HepG2 (cell line): ENCODE measurements around the gene RBP5. TPM values are rescaled to one million over a fixed set of nuclear protein-coding genes. Genes with fewer than 3 reads are reported as not detected.
A peak's percentile ranks its signal among the peaks of the same experiment; 100 is the strongest.

Experiments
- BHLHE40 ChIP-seq: IDR thresholded peaks from 2 replicates; pipeline ENCODE4 v1.6.1; 2011; ENCODE audit warnings: low read length, improper control_type of control experiment
- FOXO1 ChIP-seq: sonication (generic); formaldehyde crosslinking; IDR thresholded peaks from 2 replicates; pipeline ENCODE4 v1.4.0; 2020; ENCODE audit warnings: missing genetic modification reagents
- NCOA5 ChIP-seq: sonication (generic); formaldehyde crosslinking; IDR thresholded peaks from 2 replicates; pipeline ENCODE4 v1.4.0; 2020; ENCODE audit warnings: missing genetic modification reagents
- ZFP90 ChIP-seq: sonication (generic); formaldehyde crosslinking; IDR thresholded peaks from 2 replicates; pipeline ENCODE4 v1.8.0; 2022; ENCODE audit warnings: missing genetic modification reagents, mild to moderate bottlenecking, inconsistent platforms, borderline replicate concordance
- ZNF124 ChIP-seq: sonication (generic); formaldehyde crosslinking; IDR thresholded peaks from 2 replicates; pipeline ENCODE4 v1.4.0; 2020; ENCODE audit warnings: missing genetic modification reagents
- ZNF382 ChIP-seq: sonication (generic); formaldehyde crosslinking; IDR thresholded peaks from 2 replicates; pipeline ENCODE4 v1.5.0; 2020; ENCODE audit warnings: missing genetic modification reagents, mild to moderate bottlenecking, borderline replicate concordance
- ZNF766 ChIP-seq: sonication (generic); formaldehyde crosslinking; IDR thresholded peaks from 2 replicates; pipeline ENCODE4 v1.5.0; 2020; ENCODE audit warnings: missing genetic modification reagents, borderline replicate concordance
- ZNF891 ChIP-seq: sonication (generic); formaldehyde crosslinking; IDR thresholded peaks from 2 replicates; pipeline ENCODE4 v1.5.0; 2020; ENCODE audit warnings: mild to moderate bottlenecking, missing genetic modification reagents
- polyA plus RNA-seq, 8 experiments: library from polyadenylated mRNA; depleted of rRNA in 3 of 8; stranded (reverse) in 7 of 8; unstranded in 1 of 8; fragments of >200 nt; fragmentation: Illumina TruSeq in 4 of 8; extraction: Trizol in 4 of 8; gene quantifications; 2 replicates each; pipeline versions ENCODE4 v1.2.1 to v1.2.3, GENCODE V29; 2011 to 2016; ENCODE audit warnings: low read depth in 4 of 8, missing spikeins in 1 of 8, mixed read lengths in 1 of 8; ENCODE audit not compliant: insufficient read depth in 1 of 8
- total RNA-seq, 5 experiments: library from RNA; depleted of rRNA; stranded (reverse); fragments of >200 nt; fragmentation: Illumina TruSeq; extraction: Trizol; gene quantifications; 2 replicates each; pipeline ENCODE4 v1.2.3, GENCODE V29; 2016; ENCODE audit warnings: low read depth in 1 of 5
- TF ChIP-seq, protein P1 (sequence below): sonication (generic); formaldehyde crosslinking; IDR thresholded peaks from 2 replicates; pipeline ENCODE4 v1.4.0; 2020; ENCODE audit warnings: missing genetic modification reagents
- TF ChIP-seq, protein P2 (sequence below): sonication (generic); formaldehyde crosslinking; IDR thresholded peaks from 2 replicates; pipeline ENCODE4 v1.4.0; 2020; ENCODE audit warnings: missing genetic modification reagents
- TF ChIP-seq, protein P3 (sequence below): sonication (generic); formaldehyde crosslinking; IDR thresholded peaks from 2 replicates; pipeline ENCODE4 v1.4.0; 2020; ENCODE audit warnings: mild to moderate bottlenecking, missing genetic modification reagents
- TF ChIP-seq, protein P4 (sequence below): sonication (generic); formaldehyde crosslinking; IDR thresholded peaks from 2 replicates; pipeline ENCODE4 v1.4.0; 2020; ENCODE audit warnings: mild to moderate bottlenecking, missing genetic modification reagents
- TF ChIP-seq, protein P5 (sequence below): IDR thresholded peaks from 2 replicates; pipeline ENCODE4 v1.6.1; 2016; ENCODE audit warnings: low read depth, borderline replicate concordance

Gene RBP5
- total and polyA plus RNA-seq, 2 of the 13 experiments (the other 11 are each of a cell fraction or from before 2014, with no cell fraction given): 13.8 to 19.8 TPM

DNA sequence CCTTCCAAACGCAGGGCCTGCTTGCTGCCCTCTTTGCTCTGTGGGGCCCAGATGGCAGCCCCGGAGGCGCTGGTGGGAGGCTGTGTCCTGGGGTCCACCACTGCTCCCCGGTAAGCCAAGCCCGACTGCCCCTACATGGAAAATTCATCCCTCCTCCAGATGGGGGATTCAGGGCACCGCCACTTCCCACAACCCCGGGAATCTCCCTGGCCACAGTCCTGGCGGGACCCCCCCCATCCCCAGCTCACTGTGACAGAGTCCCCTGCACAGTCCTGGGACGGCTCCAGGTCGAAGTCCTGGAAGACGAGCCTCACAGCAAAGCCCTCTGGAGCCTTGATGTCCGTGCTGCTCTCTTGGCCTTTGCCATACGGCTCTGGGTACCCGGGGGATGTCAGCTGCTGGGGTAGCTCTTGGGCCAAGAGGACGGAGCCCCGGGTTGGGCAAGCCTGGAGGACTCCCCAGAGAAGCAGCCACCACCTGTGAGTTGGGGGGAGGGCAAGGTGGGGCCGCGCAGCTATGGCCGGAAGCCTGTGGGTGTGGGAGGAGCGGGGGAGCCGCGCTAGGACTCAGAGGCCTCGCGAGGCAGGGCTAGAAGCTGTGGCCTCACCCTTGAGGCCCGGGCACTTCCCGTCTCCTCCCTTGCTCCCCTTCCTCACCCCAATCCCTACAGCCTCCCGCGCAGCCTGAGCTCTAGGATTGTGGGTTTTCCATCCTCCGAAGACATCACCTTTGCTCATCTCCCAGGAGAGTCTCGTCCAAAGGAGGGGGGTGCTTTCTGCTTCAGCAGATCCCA lies 20.5 kb downstream of the RBP5 start (continued):
- TF ChIP-seq, protein P1, sequence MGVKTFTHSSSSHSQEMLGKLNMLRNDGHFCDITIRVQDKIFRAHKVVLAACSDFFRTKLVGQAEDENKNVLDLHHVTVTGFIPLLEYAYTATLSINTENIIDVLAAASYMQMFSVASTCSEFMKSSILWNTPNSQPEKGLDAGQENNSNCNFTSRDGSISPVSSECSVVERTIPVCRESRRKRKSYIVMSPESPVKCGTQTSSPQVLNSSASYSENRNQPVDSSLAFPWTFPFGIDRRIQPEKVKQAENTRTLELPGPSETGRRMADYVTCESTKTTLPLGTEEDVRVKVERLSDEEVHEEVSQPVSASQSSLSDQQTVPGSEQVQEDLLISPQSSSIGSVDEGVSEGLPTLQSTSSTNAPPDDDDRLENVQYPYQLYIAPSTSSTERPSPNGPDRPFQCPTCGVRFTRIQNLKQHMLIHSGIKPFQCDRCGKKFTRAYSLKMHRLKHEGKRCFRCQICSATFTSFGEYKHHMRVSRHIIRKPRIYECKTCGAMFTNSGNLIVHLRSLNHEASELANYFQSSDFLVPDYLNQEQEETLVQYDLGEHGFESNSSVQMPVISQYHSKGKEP (CRISPR knock-in tag): no peak
- TF ChIP-seq ZNF766 (CRISPR knock-in tag): peak; percentile 78; the same call in 1 of the 2 replicates
- no peak; the same call in 1 of the 2 replicates for TF ChIP-seq ZNF124 (CRISPR knock-in tag)
- TF ChIP-seq, protein P2, sequence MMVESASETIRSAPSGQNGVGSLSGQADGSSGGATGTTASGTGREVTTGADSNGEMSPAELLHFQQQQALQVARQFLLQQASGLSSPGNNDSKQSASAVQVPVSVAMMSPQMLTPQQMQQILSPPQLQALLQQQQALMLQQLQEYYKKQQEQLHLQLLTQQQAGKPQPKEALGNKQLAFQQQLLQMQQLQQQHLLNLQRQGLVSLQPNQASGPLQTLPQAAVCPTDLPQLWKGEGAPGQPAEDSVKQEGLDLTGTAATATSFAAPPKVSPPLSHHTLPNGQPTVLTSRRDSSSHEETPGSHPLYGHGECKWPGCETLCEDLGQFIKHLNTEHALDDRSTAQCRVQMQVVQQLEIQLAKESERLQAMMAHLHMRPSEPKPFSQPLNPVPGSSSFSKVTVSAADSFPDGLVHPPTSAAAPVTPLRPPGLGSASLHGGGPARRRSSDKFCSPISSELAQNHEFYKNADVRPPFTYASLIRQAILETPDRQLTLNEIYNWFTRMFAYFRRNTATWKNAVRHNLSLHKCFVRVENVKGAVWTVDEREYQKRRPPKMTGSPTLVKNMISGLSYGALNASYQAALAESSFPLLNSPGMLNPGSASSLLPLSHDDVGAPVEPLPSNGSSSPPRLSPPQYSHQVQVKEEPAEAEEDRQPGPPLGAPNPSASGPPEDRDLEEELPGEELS (CRISPR knock-in tag): peak; percentile 43; the same call in 1 of the 2 replicates
- TF ChIP-seq, protein P3, sequence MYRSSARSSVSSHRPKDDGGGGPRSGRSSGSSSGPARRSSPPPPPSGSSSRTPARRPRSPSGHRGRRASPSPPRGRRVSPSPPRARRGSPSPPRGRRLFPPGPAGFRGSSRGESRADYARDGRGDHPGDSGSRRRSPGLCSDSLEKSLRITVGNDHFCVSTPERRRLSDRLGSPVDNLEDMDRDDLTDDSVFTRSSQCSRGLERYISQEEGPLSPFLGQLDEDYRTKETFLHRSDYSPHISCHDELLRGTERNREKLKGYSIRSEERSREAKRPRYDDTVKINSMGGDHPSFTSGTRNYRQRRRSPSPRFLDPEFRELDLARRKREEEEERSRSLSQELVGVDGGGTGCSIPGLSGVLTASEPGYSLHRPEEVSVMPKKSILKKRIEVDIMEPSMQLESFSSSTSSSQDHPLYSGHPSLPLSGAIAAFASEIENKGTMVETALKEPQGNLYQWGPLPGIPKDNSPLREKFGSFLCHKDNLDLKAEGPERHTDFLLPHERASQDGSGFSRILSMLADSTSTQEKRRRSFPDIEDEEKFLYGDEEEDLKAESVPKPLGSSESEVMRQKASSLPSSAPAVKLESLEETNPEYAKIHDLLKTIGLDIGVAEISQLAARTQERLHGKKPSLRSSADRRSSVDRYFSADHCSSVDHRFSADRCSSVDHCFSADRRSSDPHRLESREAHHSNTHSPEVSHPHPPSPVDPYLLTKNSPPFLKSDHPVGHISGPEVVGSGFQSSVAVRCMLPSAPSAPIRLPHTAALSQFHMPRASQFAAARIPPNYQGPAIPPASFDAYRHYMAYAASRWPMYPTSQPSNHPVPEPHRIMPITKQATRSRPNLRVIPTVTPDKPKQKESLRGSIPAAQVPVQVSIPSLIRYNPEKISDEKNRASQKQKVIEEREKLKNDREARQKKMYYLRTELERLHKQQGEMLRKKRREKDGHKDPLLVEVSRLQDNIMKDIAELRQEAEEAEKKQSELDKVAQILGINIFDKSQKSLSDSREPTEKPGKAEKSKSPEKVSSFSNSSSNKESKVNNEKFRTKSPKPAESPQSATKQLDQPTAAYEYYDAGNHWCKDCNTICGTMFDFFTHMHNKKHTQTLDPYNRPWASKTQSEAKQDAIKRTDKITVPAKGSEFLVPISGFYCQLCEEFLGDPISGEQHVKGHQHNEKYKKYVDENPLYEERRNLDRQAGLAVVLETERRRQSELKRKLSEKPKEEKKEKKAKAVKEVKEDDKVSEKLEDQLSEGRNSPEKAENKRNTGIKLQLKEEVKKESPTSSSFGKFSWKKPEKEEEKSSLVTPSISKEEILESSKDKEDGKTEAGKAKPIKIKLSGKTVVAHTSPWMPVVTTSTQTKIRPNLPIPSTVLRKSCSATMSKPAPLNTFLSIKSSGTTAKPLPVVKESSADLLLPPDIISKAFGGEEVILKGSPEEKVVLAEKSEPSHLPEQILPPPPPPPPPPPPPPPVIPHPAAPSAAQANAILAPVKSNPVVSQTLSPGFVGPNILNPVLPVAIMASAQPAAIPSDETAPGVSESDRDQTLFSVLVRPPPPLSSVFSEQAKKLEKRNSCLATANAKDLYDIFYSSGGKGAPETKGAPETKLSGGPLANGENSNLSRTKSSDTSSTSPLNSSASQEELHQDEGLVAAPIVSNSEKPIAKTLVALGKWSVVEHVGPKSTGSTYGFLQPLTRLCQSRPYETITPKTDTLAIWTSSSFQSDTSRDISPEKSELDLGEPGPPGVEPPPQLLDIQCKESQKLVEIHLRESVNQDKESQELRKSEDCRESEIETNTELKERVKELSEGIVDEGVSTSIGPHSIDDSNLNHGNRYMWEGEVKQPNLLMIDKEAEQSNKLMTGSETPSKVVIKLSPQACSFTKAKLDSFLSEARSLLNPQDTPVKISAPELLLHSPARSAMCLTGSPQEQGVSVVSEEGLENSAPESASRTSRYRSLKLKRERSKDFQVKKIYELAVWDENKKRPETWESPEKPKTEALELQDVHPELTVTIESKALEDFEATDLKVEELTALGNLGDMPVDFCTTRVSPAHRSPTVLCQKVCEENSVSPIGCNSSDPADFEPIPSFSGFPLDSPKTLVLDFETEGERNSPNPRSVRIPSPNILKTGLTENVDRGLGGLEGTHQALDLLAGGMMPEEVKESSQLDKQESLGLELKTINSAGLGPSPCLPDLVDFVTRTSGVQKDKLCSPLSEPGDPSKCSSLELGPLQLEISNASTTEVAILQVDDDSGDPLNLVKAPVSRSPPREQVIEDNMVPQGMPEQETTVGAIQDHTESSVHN: 0 out of 2 replicates have a peak, but pooled peaks have one; percentile 36
- TF ChIP-seq, protein P4, sequence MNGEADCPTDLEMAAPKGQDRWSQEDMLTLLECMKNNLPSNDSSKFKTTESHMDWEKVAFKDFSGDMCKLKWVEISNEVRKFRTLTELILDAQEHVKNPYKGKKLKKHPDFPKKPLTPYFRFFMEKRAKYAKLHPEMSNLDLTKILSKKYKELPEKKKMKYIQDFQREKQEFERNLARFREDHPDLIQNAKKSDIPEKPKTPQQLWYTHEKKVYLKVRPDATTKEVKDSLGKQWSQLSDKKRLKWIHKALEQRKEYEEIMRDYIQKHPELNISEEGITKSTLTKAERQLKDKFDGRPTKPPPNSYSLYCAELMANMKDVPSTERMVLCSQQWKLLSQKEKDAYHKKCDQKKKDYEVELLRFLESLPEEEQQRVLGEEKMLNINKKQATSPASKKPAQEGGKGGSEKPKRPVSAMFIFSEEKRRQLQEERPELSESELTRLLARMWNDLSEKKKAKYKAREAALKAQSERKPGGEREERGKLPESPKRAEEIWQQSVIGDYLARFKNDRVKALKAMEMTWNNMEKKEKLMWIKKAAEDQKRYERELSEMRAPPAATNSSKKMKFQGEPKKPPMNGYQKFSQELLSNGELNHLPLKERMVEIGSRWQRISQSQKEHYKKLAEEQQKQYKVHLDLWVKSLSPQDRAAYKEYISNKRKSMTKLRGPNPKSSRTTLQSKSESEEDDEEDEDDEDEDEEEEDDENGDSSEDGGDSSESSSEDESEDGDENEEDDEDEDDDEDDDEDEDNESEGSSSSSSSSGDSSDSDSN (CRISPR knock-in tag): peak; percentile 85
- TF ChIP-seq ZNF891 (CRISPR knock-in tag): peak; percentile 93
- no peak; the same call in none of the 2 replicates for TF ChIP-seq FOXO1 (CRISPR knock-in tag)
- no peak for TF ChIP-seq NCOA5 (CRISPR knock-in tag)
- peak; percentile 92 for TF ChIP-seq ZFP90
- no peak for TF ChIP-seq ZNF382 (CRISPR knock-in tag)
- TF ChIP-seq, protein P5, sequence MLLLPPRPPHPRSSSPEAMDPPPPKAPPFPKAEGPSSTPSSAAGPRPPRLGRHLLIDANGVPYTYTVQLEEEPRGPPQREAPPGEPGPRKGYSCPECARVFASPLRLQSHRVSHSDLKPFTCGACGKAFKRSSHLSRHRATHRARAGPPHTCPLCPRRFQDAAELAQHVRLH (CRISPR knock-in tag): peak; percentile 66; the same call in 1 of the 2 replicates
- TF ChIP-seq BHLHE40: no peak; the same call in 1 of the 2 replicates
